ENCODE measurements around the gene FEM1C.

DNA sequence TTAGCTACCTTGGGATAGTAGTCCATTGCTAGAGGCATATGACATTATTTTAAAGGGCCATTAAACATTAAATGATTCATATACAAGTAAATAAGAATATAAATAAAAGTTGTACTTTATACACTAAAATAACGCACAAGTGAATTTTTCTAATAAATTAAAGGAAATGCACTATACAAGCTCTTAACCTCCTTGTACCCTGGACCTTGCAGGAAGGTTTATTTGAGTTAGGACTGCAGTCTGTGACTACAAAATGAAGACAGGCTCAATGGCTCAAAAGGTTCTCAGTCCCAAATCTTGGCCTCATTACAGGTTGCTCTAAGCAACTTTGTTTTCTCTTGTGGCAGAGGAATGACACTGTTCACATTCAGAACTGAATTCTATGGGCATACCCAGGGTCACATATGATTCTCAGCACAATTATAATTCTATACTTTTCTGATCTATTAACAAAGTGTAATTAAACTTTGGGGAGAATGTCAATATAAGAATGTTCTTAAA, 34.4 kb downstream of the FEM1C start:
- TF ChIP-seq EZH2 (IDR thresholded peaks at IDR 0.05) = no peak
- TF ChIP-seq, protein P1, sequence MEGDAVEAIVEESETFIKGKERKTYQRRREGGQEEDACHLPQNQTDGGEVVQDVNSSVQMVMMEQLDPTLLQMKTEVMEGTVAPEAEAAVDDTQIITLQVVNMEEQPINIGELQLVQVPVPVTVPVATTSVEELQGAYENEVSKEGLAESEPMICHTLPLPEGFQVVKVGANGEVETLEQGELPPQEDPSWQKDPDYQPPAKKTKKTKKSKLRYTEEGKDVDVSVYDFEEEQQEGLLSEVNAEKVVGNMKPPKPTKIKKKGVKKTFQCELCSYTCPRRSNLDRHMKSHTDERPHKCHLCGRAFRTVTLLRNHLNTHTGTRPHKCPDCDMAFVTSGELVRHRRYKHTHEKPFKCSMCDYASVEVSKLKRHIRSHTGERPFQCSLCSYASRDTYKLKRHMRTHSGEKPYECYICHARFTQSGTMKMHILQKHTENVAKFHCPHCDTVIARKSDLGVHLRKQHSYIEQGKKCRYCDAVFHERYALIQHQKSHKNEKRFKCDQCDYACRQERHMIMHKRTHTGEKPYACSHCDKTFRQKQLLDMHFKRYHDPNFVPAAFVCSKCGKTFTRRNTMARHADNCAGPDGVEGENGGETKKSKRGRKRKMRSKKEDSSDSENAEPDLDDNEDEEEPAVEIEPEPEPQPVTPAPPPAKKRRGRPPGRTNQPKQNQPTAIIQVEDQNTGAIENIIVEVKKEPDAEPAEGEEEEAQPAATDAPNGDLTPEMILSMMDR (IDR thresholded peaks at IDR 0.05 in 2 of 3, conservative IDR thresholded peaks at IDR 0.05 in 1 of 3; ENCODE audit: borderline replicate concordance in 1 of 3, insufficient read depth in 1 of 3, low read depth in 2 of 3, low read length in 2 of 3) = no peak
- TF ChIP-seq POLR2A (IDR thresholded peaks at IDR 0.05; ENCODE audit: borderline replicate concordance, extremely low read depth, insufficient read depth, insufficient read length) = no peak
- TF ChIP-seq TCF7L2 (IDR thresholded peaks at IDR 0.05; ENCODE audit: borderline replicate concordance, extremely low read depth, insufficient read depth, insufficient read length) = no peak
- TF ChIP-seq ZFX (IDR thresholded peaks at IDR 0.05) = no peak
- TF ChIP-seq MAX (IDR thresholded peaks at IDR 0.05) = no peak
- no peak for TF ChIP-seq POLR2AphosphoS5 (IDR thresholded peaks at IDR 0.05; ENCODE audit: low read depth, low read length)
- no peak for TF ChIP-seq REST (IDR thresholded peaks at IDR 0.05; ENCODE audit: low read depth)
- TF ChIP-seq SIN3A (IDR thresholded peaks at IDR 0.05; ENCODE audit: low read depth) = no peak
- TF ChIP-seq CBX3 (IDR thresholded peaks at IDR 0.05; ENCODE audit: low read depth) = no peak

All from HCT116 (cell line).